Measurements from ENCODE around the gene RAD50.

Gene RAD50

GRCh38 chr5:132673488-132673887 is 116.7 kb downstream of the RAD50 start:
- H3K36me3 Mint-ChIP-seq (ENCODE audit: low read depth), result no peaks in the 10 kb centered on the region
- peaks cover 8% of the 10 kb centered on the region for H3K27me3 Mint-ChIP-seq (ENCODE audit: low read depth)
- H3K4me1 Mint-ChIP-seq, result peaks cover 4% of the 10 kb centered on the region
- H3K27ac Mint-ChIP-seq, result no peak overlapping the region
- H3K9me3 Mint-ChIP-seq, result no peaks in the 10 kb centered on the region
- no peak overlapping the region for H3K4me3 Mint-ChIP-seq
- TF ChIP-seq CTCF (IDR thresholded peaks at IDR 0.05; ENCODE audit: unreplicated experiment in 3 of 3), result no peak

GRCh38 chr5:132673939-132674630 is 117.3 kb downstream of the RAD50 start, which contains the start of gene IL4:
Gene IL4 (plus strand): TSS chr5:132673989. CDS start chr5:132674051, 62 bp downstream.
- Mint-ChIP-seq H3K4me3 (no peak within 1 kb of the TSS), H3K27me3 (ENCODE audit: low read depth) (peaks cover 8% of the 10 kb centered on the region), H3K36me3 (ENCODE audit: low read depth) (no peaks in the 10 kb centered on the region), H3K9me3 (no peaks in the 10 kb centered on the region), H3K4me1 (peaks cover 4% of the 10 kb centered on the region), H3K27ac (peak within 1 kb of the TSS in 1 of 3 experiments; percentile 30)
- no peak for TF ChIP-seq CTCF (IDR thresholded peaks at IDR 0.05; ENCODE audit: unreplicated experiment in 3 of 3)

- H3K9me3 Mint-ChIP-seq, result no peaks in the 10 kb centered on the region
- peak overlapping the region in 1 of 3 experiments; percentile 30 for H3K27ac Mint-ChIP-seq
- TF ChIP-seq CTCF (IDR thresholded peaks at IDR 0.05; ENCODE audit: unreplicated experiment in 3 of 3), result no peak
- H3K4me3 Mint-ChIP-seq, result no peak overlapping the region
- H3K27me3 Mint-ChIP-seq (ENCODE audit: low read depth), result peaks cover 4% of the 10 kb centered on the region
- no peaks in the 10 kb centered on the region for H3K36me3 Mint-ChIP-seq (ENCODE audit: low read depth)
- peaks cover 4% of the 10 kb centered on the region for H3K4me1 Mint-ChIP-seq
Measured at GRCh38 chr5:132674671-132675506, 118.1 kb downstream of the RAD50 start.

- Mint-ChIP-seq H3K9me3 (no peaks in the 10 kb centered on the region), H3K4me3 (no peak overlapping the region), H3K4me1 (peaks cover 4% of the 10 kb centered on the region), H3K27me3 (ENCODE audit: low read depth) (peaks cover 4% of the 10 kb centered on the region), H3K27ac (no peak overlapping the region), H3K36me3 (ENCODE audit: low read depth) (no peaks in the 10 kb centered on the region)
- TF ChIP-seq CTCF (IDR thresholded peaks at IDR 0.05; ENCODE audit: unreplicated experiment in 3 of 3), result no peak
Measured at GRCh38 chr5:132675936-132676689, 119.3 kb downstream of the RAD50 start.

GRCh38 chr5:132677191-132677590 is 120.4 kb downstream of the RAD50 start:
- Mint-ChIP-seq H3K36me3 (ENCODE audit: low read depth) (no peaks in the 10 kb centered on the region), H3K27me3 (ENCODE audit: low read depth) (peaks cover 3% of the 10 kb centered on the region), H3K27ac (peak overlapping the region in 2 of 3 experiments; percentile 2 to 16), H3K4me3 (no peak overlapping the region), H3K9me3 (no peaks in the 10 kb centered on the region), H3K4me1 (peaks cover 4% of the 10 kb centered on the region)
- peak in 1 of 3 experiments; percentile 14 for TF ChIP-seq CTCF (IDR thresholded peaks at IDR 0.05; ENCODE audit: unreplicated experiment in 3 of 3)
